Measurements from ENCODE around the gene ZNF385C.
"Not testable (repeated sequence)": the region's sequence is repeated elsewhere in the genome, so short reads cannot be mapped to it uniquely, and the experiment has no call there.

ZNF385C gene, protein sequence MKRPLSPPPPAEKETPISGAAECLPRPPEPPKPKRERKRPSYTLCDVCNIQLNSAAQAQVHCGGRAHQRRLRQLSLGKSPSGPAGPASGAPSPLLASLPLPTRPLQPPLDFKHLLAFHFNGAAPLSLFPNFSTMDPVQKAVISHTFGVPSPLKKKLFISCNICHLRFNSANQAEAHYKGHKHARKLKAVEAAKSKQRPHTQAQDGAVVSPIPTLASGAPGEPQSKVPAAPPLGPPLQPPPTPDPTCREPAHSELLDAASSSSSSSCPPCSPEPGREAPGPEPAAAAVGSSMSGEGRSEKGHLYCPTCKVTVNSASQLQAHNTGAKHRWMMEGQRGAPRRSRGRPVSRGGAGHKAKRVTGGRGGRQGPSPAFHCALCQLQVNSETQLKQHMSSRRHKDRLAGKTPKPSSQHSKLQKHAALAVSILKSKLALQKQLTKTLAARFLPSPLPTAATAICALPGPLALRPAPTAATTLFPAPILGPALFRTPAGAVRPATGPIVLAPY

DNA sequence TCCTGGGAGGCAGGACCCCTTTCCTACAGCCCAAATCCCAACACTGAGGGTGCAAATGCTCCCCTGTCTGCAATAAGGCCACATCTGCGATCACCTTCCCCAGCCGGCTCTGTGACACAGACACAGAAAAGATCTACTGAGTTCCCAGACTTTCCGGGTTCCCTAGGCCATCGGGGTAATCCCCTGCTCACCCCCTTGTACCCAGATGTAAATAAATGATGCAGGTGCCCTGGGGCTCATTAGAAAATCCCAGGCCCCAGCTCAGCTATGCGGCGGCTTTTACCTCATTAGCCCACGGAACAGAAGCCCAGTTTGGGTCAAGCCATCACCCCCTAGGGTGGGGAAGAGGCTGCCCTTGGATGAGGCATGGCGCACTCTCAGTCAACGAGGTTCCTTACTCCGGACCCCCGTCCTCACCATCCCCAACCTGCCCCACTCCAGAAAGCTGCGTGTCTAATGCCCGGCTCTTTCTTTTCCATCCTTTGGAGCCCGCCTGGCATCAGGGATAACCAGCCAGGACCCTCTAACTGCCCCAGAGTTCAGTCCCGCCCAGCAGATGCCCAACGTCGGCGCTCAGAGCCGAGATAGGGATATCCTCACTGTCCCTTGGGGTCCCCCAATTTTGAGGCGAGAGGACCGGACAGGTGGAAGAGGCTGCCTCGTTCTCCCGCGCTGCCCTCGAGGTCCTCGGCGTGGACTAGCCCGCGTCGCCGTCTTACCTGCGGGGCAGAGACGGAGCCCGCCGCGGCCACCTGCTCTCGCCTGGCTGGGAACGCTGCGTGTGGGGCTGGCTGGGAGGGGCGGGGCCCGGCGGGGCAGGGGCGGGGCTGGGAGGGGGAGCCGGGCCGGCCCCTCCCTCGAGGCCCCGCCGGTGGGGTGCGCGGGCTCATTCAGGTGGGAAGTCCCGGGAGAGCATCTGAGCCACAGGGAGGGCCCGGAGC lies at the start of gene ZNF385C:
Gene ZNF385C, minus strand, starts transcription at position 783 of the 941 bp plus-strand sequence. CDS start 35,417 bp downstream, outside the sequence.
- no peak for DNase-seq

DNA sequence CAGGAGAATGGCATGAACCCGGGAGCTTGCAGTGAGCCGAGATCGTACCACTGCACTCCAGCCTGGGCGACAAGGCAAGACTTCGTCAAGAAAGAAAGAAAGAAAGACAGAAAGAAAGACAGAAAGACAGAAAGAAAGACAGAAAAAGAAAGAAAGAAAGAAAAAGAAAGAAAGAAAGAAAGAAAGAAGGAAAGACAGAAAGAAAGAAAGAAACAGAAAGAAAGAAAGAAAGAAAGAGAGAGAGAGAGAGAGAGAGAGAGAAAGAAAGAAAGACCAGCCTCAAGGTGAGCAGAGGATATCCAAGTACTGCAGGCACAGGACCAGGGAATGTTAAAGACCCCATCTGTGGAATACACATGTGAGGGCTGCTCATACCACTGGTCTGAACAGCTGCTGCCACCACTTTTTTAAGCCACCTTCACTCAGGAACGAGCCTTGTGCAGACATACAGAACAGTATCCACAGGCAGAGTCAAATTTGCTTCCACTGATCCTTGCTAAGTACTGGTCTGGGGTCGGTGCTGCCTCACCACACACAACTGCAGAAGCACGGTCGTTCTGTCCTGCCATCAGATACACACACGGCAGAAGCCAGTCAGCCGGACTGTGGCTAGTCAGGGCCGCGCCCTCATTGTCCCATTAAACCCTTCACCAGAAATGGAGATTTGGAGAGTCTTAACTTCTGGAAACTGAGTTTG lies 48.8 kb upstream of the ZNF385C start:
- DNase-seq: no peak

DNA sequence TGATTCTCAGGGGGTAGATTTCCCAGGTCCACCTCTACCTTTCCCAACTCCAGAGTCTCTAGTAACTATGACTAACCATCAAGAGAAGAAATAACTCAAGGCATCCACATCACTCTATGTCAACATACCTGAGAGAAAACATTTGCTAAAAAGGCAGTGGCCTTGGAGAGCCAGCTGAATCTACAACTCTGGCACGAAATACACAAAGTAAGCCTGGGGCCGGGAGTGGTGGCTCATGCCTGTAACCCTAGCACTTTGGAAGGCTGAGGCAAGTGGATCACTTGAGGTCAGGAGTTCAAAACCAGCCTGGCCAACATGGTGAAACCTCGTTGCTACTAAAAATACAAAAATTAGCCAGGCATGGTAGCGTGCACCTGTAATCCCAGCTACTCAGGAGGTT lies 44.9 kb upstream of the ZNF385C start:
- not testable (repeated sequence) for DNase-seq

DNA sequence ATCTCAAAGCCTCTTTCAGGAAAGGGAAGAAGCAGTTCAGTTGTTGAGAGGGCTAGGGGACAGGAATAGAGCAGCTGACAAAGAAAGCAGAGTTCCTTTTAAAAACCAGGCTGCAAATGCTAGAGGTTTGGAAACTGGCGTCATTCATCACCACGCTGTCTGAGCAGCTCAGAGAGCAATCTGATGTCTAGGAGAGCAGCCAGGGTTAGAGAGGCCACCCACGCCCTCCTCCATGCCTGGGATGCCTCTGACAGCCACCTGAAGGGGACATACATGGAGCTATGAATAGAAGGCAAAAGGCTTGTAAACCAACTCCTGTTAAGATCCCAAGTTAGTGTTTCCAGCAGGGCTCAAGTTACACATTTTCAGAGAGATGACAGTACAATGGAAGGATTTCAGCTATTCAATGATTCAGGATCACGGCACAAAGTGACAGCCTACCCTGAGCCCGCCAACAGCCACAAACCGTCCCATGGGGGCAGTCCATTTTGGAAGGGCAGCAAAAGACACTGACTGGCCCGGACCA lies 44.2 kb upstream of the ZNF385C start:
- DNase-seq: no peak

DNA sequence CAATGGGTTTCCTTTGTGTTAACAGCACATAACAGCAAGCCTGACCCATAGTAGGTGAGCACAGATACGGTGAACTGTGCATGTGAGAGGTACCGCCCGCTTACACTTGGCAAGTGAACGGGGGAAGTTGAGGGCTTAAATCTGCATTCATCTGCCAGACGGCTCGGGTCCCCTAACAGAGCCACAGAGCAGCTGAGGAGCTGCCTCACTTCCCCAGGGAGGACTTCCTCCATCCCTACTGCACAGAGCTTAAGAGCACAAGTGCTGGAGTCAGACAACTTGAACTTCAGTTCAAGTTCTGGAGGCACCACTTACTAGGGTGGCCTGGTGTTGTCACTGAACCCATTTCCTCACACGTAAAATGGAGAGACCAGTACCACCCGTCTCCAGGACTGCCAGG lies 43.1 kb upstream of the ZNF385C start:
- DNase-seq: no peak

DNA sequence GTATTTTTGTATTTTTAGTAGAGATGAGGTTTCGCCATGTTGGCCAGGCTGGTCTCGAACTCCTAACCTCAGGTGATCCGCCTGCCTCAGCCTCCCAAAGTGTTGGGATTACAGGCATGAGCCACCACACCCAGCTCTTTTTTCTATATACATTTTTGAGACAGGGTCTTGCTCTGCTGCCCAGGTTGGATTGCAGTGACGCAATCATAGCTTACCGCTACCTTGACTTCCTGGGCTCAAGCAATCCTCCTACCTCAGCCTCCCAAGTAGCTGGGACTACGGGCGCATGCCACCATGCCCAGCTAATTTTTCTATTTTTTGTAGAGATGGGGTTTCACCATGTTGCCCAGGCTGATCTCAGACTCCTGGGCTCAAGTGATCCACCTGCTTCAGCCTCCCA lies 42.4 kb upstream of the ZNF385C start:
- not testable (repeated sequence) for DNase-seq

DNA sequence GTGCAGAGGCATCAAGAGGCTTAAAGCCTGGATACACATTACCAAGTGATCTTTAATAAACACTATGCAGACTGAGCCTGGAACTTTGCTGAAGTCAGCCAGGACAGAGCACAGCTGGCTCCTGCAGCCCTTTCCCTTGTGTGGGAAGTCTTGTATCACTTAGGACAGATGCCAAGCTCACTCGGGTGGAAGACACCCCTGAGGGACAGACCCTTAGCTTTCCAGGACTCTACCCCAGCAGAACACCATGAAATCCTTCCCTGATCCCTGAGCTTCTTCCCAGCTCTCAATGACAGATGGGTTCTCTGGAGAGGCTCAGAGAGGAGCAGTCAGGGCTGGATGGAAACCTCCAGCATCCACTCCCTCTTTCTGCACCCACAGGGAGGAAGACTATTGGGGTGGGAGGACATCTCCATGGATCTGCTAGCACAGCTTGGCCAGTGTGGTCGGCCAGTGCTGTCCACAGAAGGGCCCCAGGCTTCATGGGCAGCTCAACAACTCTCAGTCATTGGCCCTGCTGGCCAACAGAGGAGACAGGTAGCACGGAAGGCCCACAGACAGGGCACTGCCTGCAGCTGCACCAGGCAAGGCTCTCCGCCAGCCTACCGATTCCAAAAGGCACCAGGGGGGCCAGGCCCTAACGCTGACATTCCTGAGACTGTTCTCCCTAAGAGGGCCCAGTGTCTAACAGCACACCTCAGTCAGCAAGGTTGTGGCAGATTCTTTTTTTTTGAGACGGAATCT lies 40.6 kb upstream of the ZNF385C start:
- no peak for DNase-seq

DNA sequence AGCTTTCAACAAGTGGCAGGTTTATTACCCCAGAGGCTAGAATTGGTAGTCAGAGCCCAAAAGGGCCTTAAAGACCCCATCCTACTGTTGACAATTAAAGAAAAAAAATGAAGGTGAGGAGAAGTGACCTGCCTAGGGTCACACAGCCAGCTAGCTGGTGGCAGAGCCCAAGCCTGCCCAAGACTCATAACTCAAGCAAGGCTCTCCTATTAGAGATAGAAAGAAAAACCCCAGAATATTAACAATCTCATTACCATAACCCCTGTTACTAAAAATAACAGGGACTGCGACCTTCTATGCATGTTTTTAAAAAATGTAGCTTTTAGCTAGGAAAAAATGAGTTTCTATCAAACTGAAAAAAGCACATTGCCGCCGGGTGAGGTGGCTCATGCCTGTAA lies 38.4 kb upstream of the ZNF385C start:
- no peak for DNase-seq

DNA sequence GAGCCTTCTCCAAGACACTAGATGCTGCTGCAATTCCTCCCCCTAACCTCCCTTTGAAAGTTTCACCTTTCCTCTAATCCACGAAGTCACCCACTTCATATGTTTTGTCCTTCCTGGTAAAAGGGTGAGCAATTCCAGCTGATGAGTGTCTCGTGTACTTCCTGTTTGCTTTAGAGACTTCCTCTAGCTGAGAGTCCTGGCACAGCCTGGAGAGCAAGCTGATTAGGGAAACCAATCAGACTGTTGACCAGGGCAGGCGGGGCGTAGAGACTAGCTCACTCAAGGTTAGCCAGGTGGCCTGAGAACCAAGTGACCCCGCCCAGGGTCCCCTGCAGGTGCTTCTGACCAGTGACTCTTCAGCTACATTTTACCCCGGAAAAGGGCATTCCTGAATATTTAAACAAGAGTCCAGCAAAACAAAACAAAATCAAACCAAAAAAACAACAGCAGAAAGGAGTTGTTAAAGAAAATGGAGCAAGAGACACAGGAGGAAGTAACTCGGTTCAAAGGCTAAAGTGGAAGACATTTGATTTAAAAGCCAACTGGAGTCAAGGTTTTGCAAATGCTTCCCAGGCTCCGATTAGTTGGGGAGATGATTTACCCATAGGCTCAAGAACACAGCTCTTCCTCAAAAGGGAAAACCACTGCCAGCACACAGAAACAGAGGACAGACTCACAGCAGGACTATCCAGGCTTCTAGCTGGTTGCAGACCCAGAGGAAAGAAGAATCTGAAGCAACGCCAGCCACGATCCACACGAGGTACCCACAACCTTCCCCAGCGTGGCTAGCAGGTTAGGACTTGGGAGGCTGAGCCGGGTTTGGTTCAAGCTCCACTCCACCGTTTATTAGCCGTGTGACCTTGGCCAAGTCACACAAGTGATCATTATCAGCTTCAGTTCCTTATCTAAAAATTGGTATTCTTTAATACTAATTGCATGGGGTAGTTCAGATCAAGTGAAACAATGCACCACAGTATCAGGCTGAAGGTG lies 37.7 kb upstream of the ZNF385C start:
- peak; percentile 32 for DNase-seq

DNA sequence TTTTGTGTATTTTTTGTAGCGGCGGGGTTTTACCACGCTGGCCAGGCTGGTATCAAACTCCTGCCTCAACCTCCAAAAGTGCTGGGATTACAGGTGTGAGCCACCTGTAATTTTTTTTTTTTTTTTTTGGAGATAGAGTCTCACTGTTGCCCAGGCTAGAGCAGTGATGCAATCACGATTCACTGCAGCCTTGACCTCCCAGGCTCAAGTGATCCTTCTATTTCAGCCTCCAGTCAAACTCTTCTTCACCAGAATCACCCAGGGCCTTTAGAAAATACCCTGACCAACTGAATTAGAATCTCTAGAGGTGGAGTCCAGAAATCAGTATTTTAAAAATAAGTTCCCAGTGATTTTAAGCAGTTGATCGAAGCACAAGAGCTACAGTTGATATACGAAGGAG lies 36.9 kb upstream of the ZNF385C start:
- DNase-seq: no peak

DNA sequence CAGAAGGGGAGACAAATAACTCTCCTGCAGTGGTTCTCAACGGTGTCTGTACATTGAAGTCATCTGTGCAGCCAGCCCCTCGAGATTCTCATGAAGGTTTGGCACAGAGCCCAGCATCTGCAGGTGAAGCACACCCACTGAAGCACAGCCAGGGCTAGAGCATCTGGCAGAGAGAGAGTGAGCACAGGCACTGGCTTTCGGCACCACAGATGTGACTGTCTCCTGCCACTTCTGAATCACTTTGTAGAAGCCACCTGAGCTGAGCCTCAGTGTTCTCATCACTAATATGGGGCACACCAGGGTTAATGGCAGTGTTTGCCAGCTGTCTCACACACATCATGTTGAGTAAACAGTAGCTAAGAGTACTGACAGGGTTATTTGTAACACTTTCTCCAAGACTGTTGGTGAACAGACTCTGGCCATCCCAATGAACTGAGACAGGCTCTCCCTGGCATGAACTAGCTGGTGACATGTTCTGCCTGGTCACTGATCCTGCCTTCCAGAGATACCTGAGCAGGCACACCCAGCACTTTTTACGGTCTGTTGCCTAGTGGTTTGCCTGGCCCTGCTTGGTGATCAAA lies 35.3 kb upstream of the ZNF385C start:
- DNase-seq: no peak

DNA sequence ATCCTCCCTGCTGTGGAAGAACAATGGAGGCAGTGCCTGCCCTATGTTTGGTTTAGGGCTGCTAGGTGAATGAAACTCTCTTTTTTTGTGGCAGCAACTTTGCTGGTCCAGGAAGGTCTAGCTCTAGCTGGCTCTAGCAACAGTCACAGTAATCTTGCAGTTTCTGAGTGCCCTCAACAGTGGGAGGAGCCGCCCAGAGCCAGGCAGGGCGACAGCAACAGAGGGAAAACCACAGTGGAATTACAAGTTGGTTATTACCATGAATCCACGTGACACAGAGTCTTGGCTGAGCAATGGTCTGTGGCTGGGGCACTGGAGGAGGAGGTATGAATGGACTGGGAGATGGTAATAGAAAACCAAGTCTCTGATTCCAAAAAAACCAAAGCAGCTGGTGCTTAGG lies 34.7 kb upstream of the ZNF385C start:
- peak; percentile 50 for DNase-seq

DNA sequence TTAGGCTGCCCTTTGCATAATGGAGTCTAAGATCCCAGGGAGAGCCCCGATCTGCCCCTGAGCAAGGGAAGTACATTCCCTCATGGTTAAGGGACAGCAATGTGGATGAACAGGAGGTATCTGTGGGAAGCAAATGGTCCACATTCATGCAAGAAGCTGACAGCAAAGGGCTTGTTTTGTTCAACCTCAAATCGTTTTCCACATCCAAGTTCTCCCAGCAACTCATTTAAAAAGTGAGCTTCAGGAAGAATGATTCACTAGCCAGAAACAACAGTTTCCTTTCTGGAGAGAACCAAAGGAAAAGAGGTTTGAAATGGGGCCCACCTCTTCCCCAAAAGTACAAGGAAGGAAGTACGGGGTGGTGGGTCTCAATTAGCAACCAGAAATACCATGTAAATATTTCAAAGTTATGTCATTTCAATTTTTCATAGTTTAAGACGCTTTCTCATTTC lies 33.7 kb upstream of the ZNF385C start:
- no peak for DNase-seq

DNA sequence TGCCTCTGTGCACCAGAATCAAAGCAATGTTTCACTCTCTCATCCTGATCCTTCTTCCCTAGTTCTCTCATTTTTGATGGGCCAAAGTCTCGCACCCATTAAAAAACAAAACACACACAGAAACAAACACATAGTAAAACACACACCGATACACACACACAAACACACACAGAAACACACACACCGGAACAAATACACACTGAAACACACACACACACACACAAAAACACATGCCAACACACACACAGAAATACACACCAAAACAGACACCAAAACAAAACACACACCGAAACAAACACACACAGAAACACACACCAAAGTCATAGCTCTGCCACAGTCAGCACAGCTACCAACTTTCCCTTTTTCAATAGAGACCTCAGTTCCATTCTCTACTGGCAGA lies 33.0 kb upstream of the ZNF385C start:
- no peak for DNase-seq

DNA sequence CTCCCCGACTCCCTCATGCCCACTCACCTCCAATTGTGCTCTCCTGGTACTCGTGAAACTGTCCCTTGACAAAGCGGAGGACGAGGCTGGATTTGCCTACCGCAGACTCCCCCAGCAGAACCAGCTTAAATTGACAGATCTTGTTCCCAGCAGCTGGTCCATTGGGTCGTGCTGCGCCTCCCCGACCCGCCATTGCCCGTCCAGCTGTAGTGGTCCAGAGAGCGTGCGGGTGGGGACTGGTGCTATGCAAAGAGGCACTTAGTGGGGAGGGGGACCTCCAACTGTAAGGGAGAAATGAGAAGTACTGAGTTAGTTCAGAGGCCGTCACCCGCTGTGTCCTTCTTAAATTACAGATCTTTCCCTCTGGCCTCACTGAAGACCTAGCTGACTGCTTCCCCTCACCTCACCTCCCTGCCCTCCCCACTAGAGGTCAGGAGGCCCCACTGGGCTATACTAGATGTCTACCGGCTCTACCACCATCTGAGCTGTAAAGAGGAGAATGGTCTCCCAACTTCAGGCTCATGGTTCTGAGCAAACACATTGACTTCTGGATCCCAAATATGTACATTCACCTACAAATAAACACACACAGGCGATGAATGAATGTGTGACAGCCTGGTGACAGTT lies 32.1 kb upstream of the ZNF385C start:
- DNase-seq: no peak

DNA sequence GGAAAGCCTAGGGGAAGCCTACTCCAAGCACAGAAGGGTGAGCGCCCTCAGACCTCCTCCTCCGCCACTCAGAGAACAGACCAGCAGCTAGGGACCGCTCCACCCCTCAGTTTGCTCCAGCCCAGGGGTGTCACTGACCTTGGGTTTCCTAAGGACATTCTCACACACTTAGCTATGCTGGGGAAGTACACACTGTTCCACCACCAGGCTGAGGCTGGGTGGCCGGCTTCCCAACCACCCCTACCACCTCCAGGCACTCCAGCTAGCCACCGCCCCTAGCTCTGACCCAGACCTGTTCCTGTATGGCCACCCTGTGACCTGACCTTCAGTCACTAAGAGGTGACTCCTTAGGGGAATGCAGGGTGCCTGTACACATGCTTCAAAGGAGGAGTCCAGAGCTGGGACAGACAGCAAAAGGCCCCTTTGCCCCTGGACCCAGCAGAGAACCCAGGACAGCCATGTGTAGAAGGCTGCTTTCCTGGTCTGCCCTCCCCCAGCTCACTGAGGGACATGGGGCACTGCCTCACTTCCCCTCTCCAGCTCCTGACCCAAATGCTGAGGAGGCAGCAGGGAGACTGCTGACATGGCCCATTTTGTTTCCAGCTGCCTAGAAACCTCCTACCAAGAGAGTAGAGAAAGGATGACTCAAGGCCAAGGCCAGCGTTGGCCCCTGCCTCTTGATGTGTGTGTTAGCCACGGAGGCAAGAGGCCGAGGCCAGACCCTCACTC lies 31.0 kb upstream of the ZNF385C start:
- no peak for DNase-seq

DNA sequence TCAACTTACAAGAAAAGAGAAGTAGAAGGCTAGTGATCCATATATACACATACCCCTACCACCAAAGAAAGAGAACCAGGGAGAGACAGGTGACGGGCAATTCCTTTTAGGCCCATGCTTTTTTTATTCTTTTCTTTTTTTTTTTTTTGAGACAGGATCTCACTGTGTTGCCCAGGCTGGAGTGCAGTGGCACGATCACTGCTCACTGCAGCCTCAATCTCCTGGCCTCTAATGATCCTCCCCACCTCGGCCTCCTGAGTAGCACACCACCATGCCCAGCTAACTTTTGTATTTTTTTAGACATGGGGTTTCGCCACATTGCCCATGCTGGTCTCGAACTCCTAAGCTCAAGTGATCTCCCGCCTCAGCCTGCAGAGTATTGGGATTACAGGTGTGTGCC lies 29.1 kb upstream of the ZNF385C start:
- no peak for DNase-seq

DNA sequence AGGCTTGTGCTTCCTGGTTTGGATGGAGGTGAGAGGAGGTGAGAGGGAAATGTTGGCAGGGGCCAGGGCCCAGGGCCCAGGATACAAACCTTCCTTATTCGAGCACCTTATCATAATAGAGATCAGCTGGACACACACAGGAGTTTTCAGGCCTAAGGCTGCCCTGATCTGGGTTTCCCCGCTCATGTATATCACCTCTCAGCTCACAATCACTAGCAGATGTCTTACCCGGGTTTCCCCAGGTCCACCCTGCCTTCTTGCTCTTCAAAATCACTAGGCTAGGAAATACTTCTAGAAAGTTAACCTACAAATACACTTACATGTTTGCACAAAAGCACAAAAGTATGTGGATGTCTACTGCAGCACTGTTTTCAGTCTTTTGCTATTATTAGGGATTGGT lies 28.6 kb upstream of the ZNF385C start:
- DNase-seq: no peak

DNA sequence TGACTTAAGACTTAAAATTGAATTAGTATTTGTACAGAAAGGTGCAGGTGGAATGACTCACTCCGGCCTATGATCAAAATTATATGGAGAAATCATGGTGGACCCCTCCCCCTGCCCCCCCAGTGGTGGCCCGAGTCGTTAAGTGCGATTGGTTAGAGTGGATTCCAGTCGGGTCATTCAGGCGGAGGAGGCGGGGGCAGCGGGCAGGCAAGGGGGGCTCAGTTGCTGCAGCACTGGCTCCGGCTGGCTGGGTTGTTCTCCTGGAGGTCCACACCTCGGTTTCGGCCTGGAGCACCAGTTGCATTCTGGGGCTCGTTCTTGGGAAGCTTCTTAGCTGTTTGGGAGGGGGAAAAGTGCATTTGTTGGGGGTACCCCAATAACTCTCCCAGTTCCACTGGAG lies 27.3 kb upstream of the ZNF385C start:
- DNase-seq: no peak
